ENCODE measurements around the gene POLR2I.

- TF ChIP-seq CTCF (conservative IDR thresholded peaks at IDR 0.05 in 1 of 2, IDR thresholded peaks at IDR 0.05 in 1 of 2; ENCODE audit: extremely low read depth in 1 of 2, insufficient read depth in 1 of 2, low read depth in 1 of 2, low read length in 2 of 2) (no peak), EZH2 (IDR thresholded peaks at IDR 0.05; ENCODE audit: borderline replicate concordance, low read length) (no peak)
These were observed 41.4 kb downstream of the POLR2I start for GRCh38 chr19:36073121-36073876.
